ENCODE results near the gene NUP160. TPM values are rescaled to one million over a fixed set of nuclear protein-coding genes. Genes with fewer than 3 reads are reported as not detected.

NUP160 gene
- total RNA-seq, 4 donors from 2014 or later: 8.1 to 11.4 (median 9.9) TPM

DNA sequence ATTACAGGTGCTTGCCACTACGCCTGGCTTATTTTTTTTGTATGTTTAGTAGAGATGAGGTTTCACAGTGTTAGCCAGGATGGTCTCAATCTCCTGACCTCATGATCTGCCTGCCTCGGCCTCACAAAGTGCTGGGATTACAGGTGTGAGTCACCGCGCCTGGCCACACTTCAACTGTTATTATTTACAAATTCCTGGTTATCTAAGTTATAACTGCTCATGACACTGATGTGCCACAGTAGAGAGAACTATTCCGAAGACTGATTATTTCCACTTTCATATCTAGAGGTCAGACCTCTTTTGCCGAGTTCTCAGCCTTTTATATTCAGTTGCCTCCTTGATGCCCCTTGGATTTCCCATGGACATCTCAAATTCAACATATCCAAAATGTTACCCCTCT lies 3.9 kb upstream of the NUP160 start:
- TF ChIP-seq POLR2A (IDR thresholded peaks at IDR 0.05): no peak
- TF ChIP-seq, protein P1, sequence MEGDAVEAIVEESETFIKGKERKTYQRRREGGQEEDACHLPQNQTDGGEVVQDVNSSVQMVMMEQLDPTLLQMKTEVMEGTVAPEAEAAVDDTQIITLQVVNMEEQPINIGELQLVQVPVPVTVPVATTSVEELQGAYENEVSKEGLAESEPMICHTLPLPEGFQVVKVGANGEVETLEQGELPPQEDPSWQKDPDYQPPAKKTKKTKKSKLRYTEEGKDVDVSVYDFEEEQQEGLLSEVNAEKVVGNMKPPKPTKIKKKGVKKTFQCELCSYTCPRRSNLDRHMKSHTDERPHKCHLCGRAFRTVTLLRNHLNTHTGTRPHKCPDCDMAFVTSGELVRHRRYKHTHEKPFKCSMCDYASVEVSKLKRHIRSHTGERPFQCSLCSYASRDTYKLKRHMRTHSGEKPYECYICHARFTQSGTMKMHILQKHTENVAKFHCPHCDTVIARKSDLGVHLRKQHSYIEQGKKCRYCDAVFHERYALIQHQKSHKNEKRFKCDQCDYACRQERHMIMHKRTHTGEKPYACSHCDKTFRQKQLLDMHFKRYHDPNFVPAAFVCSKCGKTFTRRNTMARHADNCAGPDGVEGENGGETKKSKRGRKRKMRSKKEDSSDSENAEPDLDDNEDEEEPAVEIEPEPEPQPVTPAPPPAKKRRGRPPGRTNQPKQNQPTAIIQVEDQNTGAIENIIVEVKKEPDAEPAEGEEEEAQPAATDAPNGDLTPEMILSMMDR (IDR thresholded peaks at IDR 0.05 in 4 of 5, conservative IDR thresholded peaks at IDR 0.05 in 1 of 5): no peak
- Histone ChIP-seq H3K4me3 (no peak overlapping the region), H3K36me3 (peaks cover 0 to under 1% of the 10 kb centered on the region in 2 donors), H3K4me1 (peaks cover 9 to 10% of the 10 kb centered on the region in 2 donors), H3K27me3 (no peaks in the 10 kb centered on the region), H3K27ac (no peak overlapping the region), H3K9me3 (no peaks in the 10 kb centered on the region)
- ATAC-seq: no peak
- in situ Hi-C loops (cut with MboI; ENCODE audit: low sequenced_read_pairs in 4 of 4): no loop called here
- no peak for DNase-seq
- intact Hi-C loops (cut with DNase I; ENCODE audit: low total_unique reads): loop anchor here (5.0 kb wide), 1 partner anchor 130 kb away; no protein-coding TSS in a partner anchor

DNA sequence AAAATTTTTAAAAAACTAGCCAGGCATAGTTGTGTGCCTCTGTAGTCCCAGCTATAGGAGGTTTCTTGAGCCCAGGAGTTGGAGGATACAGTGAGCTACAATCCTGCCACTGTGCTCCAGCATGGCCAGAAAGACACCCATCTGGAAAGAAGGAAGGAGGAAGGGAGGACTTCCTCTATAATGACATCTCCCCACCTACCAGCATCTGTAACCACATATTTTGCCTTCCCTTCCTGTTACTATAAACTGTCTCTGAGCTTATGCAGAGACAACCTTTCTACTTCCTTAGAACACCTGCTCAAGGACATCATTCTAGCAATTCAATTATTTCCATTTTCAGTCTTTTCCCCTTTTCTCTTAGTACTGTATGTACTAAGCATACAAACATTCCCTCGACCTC lies 2.2 kb upstream of the NUP160 start:
- in situ Hi-C loops (cut with MboI; ENCODE audit: low sequenced_read_pairs in 4 of 4) (no loop called here), intact Hi-C loops (cut with DNase I; ENCODE audit: low total_unique reads) (loop anchor here (5.0 kb wide), 1 partner anchor 128 kb away; no protein-coding TSS in a partner anchor)
- Histone ChIP-seq H3K36me3 (peaks cover 0 to 10% of the 10 kb centered on the region in 2 donors), H3K9me3 (no peaks in the 10 kb centered on the region), H3K27me3 (no peaks in the 10 kb centered on the region), H3K4me3 (no peak overlapping the region), H3K27ac (no peak overlapping the region), H3K4me1 (peaks cover 17 to 21% of the 10 kb centered on the region in 2 donors)
- TF ChIP-seq POLR2A (IDR thresholded peaks at IDR 0.05): no peak
- TF ChIP-seq, protein P1 (IDR thresholded peaks at IDR 0.05 in 4 of 5, conservative IDR thresholded peaks at IDR 0.05 in 1 of 5): no peak
- DNase-seq: no peak
- no peak for ATAC-seq

DNA sequence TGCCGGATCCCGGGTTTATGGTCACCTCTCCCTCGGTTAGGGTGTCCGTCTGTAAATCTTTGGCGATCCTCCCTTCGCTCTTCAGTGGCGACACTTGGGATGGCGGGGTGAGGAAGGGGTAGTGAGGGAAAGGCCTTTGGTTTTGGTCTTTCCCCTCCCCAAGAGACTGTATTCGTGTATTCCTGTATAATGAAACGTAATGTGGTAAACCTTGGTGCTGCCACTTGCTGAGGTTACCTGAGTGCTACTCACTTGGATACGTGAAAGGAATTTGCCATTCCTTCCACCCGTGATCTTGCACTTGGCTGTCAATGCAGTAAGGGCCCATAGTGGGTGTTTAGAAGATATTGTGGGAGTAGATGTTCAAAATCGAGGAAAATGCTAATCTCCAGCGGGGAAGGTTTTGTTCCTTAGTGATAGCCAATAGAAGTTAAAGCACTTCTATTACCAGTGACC lies 578 bp upstream of the NUP160 start:
- TF ChIP-seq, protein P1 (IDR thresholded peaks at IDR 0.05 in 4 of 5, conservative IDR thresholded peaks at IDR 0.05 in 1 of 5): no peak
- no peak for TF ChIP-seq POLR2A (IDR thresholded peaks at IDR 0.05)
- H3K36me3 ChIP-seq: peaks cover 0 to 10% of the 10 kb centered on the region in 2 donors
- peak overlapping the region; percentile 74 to 98 (median 92) for H3K4me3 ChIP-seq
- peak overlapping the region; percentile 91 to 94 (median 92) for H3K27ac ChIP-seq
- ATAC-seq (no peak), DNase-seq (no peak)
- no peaks in the 10 kb centered on the region for H3K9me3 ChIP-seq
- in situ Hi-C loops (cut with MboI; ENCODE audit: low sequenced_read_pairs in 4 of 4): loop anchor here in 2 of 4 donors (10.0 to 25.0 kb wide), 2 partner anchors 204 to 211 kb away; partner anchors contain the start of gene MTCH2 (in 2 of the 2)
- peaks cover 31 to 35% of the 10 kb centered on the region in 2 donors for H3K4me1 ChIP-seq
- intact Hi-C loops (cut with DNase I; ENCODE audit: low total_unique reads): loop anchor here (1.0 to 10.0 kb wide), 5 partner anchors 61 to 474 kb away; partner anchors contain the start of genes FNBP4, KBTBD4, MTCH2 and NDUFS3
- no peaks in the 10 kb centered on the region for H3K27me3 ChIP-seq

DNA sequence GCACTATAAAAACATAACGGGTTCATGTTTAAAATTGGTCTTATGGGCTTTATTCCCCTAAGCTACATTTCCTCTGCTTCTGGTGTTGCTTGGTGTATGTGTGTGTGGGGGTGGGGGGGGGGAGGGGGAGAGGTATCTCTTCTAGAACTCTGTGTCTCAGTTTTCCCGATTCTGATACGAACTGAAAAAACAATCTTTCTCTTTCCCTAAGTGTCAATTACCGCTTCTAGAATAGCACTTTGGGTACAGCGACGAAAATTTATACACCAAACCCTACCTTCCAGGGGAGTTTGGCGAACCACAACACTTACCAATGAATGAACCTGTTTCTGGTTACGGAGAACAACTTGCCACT lies 636 bp downstream of the NUP160 start:
- peaks cover 0 to 12% of the 10 kb centered on the region in 2 donors for H3K36me3 ChIP-seq
- DNase-seq: no peak
- no peak for ATAC-seq

More for the DNA sequence above, 636 bp downstream of the NUP160 start:
- TF ChIP-seq, protein P1 (IDR thresholded peaks at IDR 0.05 in 4 of 5, conservative IDR thresholded peaks at IDR 0.05 in 1 of 5): no peak
- no peak for TF ChIP-seq POLR2A (IDR thresholded peaks at IDR 0.05)
- peaks cover 43 to 44% of the 10 kb centered on the region in 2 donors for H3K4me1 ChIP-seq
- H3K4me3 ChIP-seq: peak overlapping the region; percentile 74 to 98 (median 92)
- no peaks in the 10 kb centered on the region for H3K27me3 ChIP-seq
- no peaks in the 10 kb centered on the region for H3K9me3 ChIP-seq
- H3K27ac ChIP-seq: peak overlapping the region; percentile 91 to 94 (median 92)
- in situ Hi-C loops (cut with MboI; ENCODE audit: low sequenced_read_pairs in 4 of 4): loop anchor here in 2 of 4 donors (10.0 to 25.0 kb wide), 2 partner anchors 203 to 210 kb away; partner anchors contain the start of gene MTCH2 (in 2 of the 2)
- intact Hi-C loops (cut with DNase I; ENCODE audit: low total_unique reads): loop anchor here (5.0 to 10.0 kb wide), 3 partner anchors 60 to 473 kb away; partner anchors contain the start of genes KBTBD4, NDUFS3 and SPI1
